ENCODE results near the gene PGBD5. TPM values are rescaled to one million over a fixed set of nuclear protein-coding genes. Genes with fewer than 3 reads are reported as not detected.

The PGBD5 gene
- total RNA-seq, 2 donors from 2014 or later: 2.6 to 4.3 TPM

DNA sequence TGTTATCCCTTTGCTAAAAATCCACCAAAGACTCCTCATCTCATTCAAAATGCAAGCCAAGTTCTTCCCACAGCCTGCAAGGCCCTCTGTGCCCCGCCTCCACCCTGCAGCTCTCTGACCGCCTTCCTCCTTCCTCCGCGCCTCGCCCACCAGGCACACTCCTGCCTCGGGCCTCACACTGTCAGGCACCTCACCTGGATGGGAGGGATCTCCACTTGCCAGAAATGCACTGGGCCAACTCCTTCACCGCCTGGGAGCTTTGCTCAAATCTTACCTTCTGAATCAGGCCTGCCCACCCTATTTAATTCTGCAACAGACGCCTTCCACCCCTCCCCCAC is 26.2 kb downstream of the PGBD5 start:
- 85 to 94% methylated on average over 8 of the region's 8 CpGs for WGBS, 2 donors
- Histone ChIP-seq H3K27me3 (no peaks in the 10 kb centered on the region), H3K36me3 (replicated peaks in 1 of 2; ENCODE audit: insufficient read depth in 1 of 2, low read depth in 2 of 2) (peaks cover 0 to 2% of the 10 kb centered on the region in 2 donors), H3K27ac (no peak overlapping the region), H3K4me1 (no peaks in the 10 kb centered on the region), H3K4me3 (no peak overlapping the region), H3K9me3 (no peaks in the 10 kb centered on the region)
- no peak for ATAC-seq
- intact Hi-C loops (cut with DNase I): no loop called here
- DNase-seq: no peak
- TF ChIP-seq, protein P1, sequence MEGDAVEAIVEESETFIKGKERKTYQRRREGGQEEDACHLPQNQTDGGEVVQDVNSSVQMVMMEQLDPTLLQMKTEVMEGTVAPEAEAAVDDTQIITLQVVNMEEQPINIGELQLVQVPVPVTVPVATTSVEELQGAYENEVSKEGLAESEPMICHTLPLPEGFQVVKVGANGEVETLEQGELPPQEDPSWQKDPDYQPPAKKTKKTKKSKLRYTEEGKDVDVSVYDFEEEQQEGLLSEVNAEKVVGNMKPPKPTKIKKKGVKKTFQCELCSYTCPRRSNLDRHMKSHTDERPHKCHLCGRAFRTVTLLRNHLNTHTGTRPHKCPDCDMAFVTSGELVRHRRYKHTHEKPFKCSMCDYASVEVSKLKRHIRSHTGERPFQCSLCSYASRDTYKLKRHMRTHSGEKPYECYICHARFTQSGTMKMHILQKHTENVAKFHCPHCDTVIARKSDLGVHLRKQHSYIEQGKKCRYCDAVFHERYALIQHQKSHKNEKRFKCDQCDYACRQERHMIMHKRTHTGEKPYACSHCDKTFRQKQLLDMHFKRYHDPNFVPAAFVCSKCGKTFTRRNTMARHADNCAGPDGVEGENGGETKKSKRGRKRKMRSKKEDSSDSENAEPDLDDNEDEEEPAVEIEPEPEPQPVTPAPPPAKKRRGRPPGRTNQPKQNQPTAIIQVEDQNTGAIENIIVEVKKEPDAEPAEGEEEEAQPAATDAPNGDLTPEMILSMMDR (IDR thresholded peaks at IDR 0.05): no peak
- TF ChIP-seq POLR2A (IDR thresholded peaks at IDR 0.05): no peak

DNA sequence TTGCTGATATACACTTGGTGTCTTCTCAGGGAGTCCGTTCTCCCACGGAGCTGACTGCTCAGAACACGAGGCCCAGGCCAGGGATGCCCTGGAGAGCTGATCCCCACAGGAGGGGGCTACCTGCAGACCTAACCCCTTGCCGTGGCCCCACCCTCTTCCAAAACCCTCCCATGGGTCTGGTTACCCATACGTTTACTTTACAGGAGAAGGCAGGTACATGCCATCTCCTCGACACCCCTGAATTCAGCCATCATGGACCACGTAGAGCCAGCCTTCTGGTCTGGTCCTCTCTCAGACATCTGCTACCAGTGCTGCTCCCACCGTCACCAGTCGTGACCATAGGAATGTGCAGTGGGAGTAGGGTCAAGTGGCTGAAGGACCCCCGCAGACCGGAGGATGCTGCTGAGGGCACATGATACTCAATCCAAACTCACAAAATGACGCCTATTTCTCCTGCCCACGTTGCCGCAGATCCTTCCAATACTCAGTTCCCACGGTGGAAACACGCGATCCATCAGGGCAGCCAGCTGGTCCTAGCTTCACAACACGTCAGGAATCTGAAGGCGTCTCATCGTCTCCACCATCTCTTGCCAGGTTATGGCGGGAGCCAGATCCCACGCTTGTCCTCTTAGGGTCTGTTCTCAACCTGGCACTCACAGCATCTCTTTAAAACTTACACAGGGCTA is 26.7 kb downstream of the PGBD5 start:
- Histone ChIP-seq H3K9me3 (no peaks in the 10 kb centered on the region), H3K27ac (no peak overlapping the region), H3K36me3 (replicated peaks in 1 of 2; ENCODE audit: insufficient read depth in 1 of 2, low read depth in 2 of 2) (peaks cover 0 to 2% of the 10 kb centered on the region in 2 donors), H3K27me3 (no peaks in the 10 kb centered on the region), H3K4me3 (no peak overlapping the region), H3K4me1 (no peaks in the 10 kb centered on the region)
- intact Hi-C loops (cut with DNase I): no loop called here
- WGBS, 2 donors: 91 to 94% methylated on average over 22 of the region's 22 CpGs
- TF ChIP-seq, protein P1 (IDR thresholded peaks at IDR 0.05): no peak
- no peak for TF ChIP-seq POLR2A (IDR thresholded peaks at IDR 0.05)
- ATAC-seq: no peak
- DNase-seq: no peak

DNA sequence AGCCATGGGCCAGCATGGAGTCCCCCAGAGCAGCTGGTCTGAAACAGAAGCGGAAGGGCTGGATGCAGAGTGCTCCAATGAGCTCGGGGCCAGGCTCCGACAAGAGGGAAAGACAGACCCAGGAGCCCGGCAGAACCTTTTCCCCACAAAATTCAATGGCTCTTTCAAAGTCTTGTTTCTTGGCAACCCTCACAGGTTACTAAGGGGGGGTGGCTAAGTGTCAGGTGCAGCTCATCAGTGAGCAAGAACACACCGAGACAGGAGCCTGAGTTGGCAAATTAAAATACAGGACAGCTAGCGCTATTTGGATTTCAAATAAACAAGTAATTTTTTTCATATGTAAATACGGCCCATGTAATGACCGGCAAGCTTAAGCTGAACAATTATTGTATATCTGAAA is 27.3 kb downstream of the PGBD5 start:
- 85 to 96% methylated on average over 8 of the region's 8 CpGs for WGBS, 2 donors
- Histone ChIP-seq H3K4me3 (no peak overlapping the region), H3K9me3 (no peaks in the 10 kb centered on the region), H3K27ac (no peak overlapping the region), H3K27me3 (no peaks in the 10 kb centered on the region), H3K36me3 (replicated peaks in 1 of 2; ENCODE audit: insufficient read depth in 1 of 2, low read depth in 2 of 2) (peaks cover 0 to 2% of the 10 kb centered on the region in 2 donors), H3K4me1 (no peaks in the 10 kb centered on the region)
- no peak for TF ChIP-seq POLR2A (IDR thresholded peaks at IDR 0.05)
- TF ChIP-seq, protein P1 (IDR thresholded peaks at IDR 0.05): no peak
- intact Hi-C loops (cut with DNase I): no loop called here
- no peak for DNase-seq
- ATAC-seq: no peak

DNA sequence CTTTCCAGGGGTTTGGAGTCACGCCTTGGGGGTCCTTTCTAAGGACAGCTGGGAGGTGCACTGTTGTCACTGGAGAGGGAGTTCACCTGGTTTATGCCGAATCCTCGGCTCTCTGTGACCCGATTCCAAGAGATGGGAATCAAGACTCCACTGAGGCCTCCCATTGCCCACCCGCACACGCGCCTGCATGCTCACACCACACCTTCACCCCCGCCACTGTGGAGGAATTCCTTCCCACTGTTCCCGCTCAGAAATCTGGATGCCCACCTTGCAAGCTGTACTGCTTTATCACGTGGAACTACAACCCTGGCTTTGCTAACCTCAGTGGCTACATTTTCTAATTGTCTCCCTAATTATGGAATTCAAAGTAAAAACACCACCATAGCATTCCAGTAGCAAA is 29.2 kb downstream of the PGBD5 start:
- H3K4me1 ChIP-seq: no peaks in the 10 kb centered on the region
- intact Hi-C loops (cut with DNase I): no loop called here

More for the DNA sequence above, 29.2 kb downstream of the PGBD5 start:
- DNase-seq (no peak), ATAC-seq (no peak)
- Histone ChIP-seq H3K27ac (no peak overlapping the region), H3K4me3 (no peak overlapping the region), H3K27me3 (no peaks in the 10 kb centered on the region), H3K9me3 (no peaks in the 10 kb centered on the region), H3K36me3 (replicated peaks in 1 of 2; ENCODE audit: insufficient read depth in 1 of 2, low read depth in 2 of 2) (peaks cover 0 to 2% of the 10 kb centered on the region in 2 donors)
- no peak for TF ChIP-seq POLR2A (IDR thresholded peaks at IDR 0.05)
- TF ChIP-seq, protein P1 (IDR thresholded peaks at IDR 0.05): no peak
- WGBS, 2 donors: 94 to 95% methylated on average over 10 of the region's 10 CpGs
